Mammary epithelial cell (primary cell): ENCODE measurements around the gene STK32A.

Experiments
- CTCF ChIP-seq, 2 donors: IDR thresholded peaks in 1 of 2; conservative IDR thresholded peaks in 1 of 2; 2 replicates each; pipeline ENCODE4 v1.5.1; 2011 to 2012; ENCODE audit warnings: inconsistent platforms in 2 of 2, low read length in 2 of 2, mild to moderate bottlenecking in 2 of 2, control low read depth in 1 of 2, low read depth in 1 of 2; ENCODE audit not compliant: insufficient read depth in 1 of 2; ENCODE audit errors: extremely low read depth in 1 of 2
- EZH2 ChIP-seq: IDR thresholded peaks from 2 replicates; pipeline ENCODE4 v1.6.1; 2012; ENCODE audit warnings: low read length, inconsistent platforms, borderline replicate concordance

GRCh38 chr5:147234239-147234824, 494 bp upstream of the STK32A start:
- no peak for TF ChIP-seq CTCF (conservative IDR thresholded peaks at IDR 0.05 in 1 of 2, IDR thresholded peaks at IDR 0.05 in 1 of 2; ENCODE audit: extremely low read depth in 1 of 2, insufficient read depth in 1 of 2, low read depth in 1 of 2, low read length in 2 of 2)
- TF ChIP-seq EZH2: no peak
